GM12878 (cell line): ENCODE measurements around the gene KCNAB2. TPM values are rescaled to one million over a fixed set of nuclear protein-coding genes. Genes with fewer than 3 reads are reported as not detected.
A peak's percentile ranks its signal among the peaks of the same experiment; 100 is the strongest.

ENCODE experiments used
- ATF7 ChIP-seq: fragments of 450-650 bp; IDR thresholded peaks from 2 replicates; pipeline ENCODE4 v1.6.1; 2016; ENCODE audit warnings: low read depth, mild to moderate bottlenecking
- BCL3 ChIP-seq: IDR thresholded peaks from 2 replicates; pipeline ENCODE4 v1.6.1; 2011; ENCODE audit warnings: borderline replicate concordance, low read depth, mild to moderate bottlenecking, moderate library complexity, low read length; ENCODE audit not compliant: insufficient read depth, poor library complexity, severe bottlenecking
- CBFB ChIP-seq: IDR thresholded peaks from 2 replicates; pipeline ENCODE4 v1.6.1; 2016; ENCODE audit warnings: antibody characterized with exemption, low read depth
- EGR1 ChIP-seq, 2 experiments: IDR thresholded peaks; 1 replicate in 1 of 2; 2 replicates in 1 of 2; pipeline ENCODE4 v1.6.1; 2011 to 2012; ENCODE audit warnings: low read depth in 2 of 2, low read length in 2 of 2, borderline replicate concordance in 1 of 2, mild to moderate bottlenecking in 1 of 2, moderate library complexity in 1 of 2
- EP300 ChIP-seq, 2 experiments: fragments of 150-350 bp in 1 of 2; IDR thresholded peaks; 2 replicates each; pipeline ENCODE4 v1.6.1; 2011 to 2012; ENCODE audit warnings: low read depth in 2 of 2, low read length in 2 of 2, borderline replicate concordance in 1 of 2, improper control_type of control experiment in 1 of 2, inconsistent platforms in 1 of 2; ENCODE audit not compliant: control insufficient read depth in 1 of 2
- EZH2 ChIP-seq: IDR thresholded peaks from 2 replicates; pipeline ENCODE4 v1.6.1; 2012; ENCODE audit warnings: low read depth, mild to moderate bottlenecking, control low read depth, inconsistent platforms, low read length, borderline replicate concordance; ENCODE audit not compliant: control insufficient read depth
- HCFC1 ChIP-seq: fragments of 150-350 bp; IDR thresholded peaks from 2 replicates; pipeline ENCODE4 v1.6.1; 2014; ENCODE audit warnings: low read length
- IRF4 ChIP-seq: IDR thresholded peaks from 2 replicates; pipeline ENCODE4 v1.6.1; 2011; ENCODE audit warnings: low read depth, low read length
- MLLT1 ChIP-seq: fragments of 450-650 bp; IDR thresholded peaks from 2 replicates; pipeline ENCODE4 v1.6.1; 2016; ENCODE audit warnings: mild to moderate bottlenecking
- NFIC ChIP-seq: IDR thresholded peaks from 2 replicates; pipeline ENCODE4 v1.6.1; 2012; ENCODE audit warnings: low read depth, mild to moderate bottlenecking, inconsistent platforms, low read length, moderate library complexity
- NKRF ChIP-seq: fragments of 450-650 bp; conservative IDR thresholded peaks from 2 replicates; pipeline ENCODE4 v1.6.1; 2017; ENCODE audit warnings: mild to moderate bottlenecking, moderate library complexity
- NR2C1 ChIP-seq: fragments of 450-650 bp; IDR thresholded peaks from 2 replicates; pipeline ENCODE4 v1.6.1; 2017; ENCODE audit warnings: antibody characterized with exemption, mild to moderate bottlenecking, moderate library complexity
- NR2F1 ChIP-seq: fragments of 450-650 bp; conservative IDR thresholded peaks from 2 replicates; pipeline ENCODE4 v1.6.1; 2017; ENCODE audit warnings: mild to moderate bottlenecking
- PML ChIP-seq: IDR thresholded peaks from 2 replicates; pipeline ENCODE4 v1.6.1; 2012; ENCODE audit warnings: low read length, inconsistent platforms
- POLR2A ChIP-seq: IDR thresholded peaks from 2 replicates; pipeline ENCODE4 v1.6.1; 2011; ENCODE audit warnings: low read depth, mild to moderate bottlenecking, low read length
- SP1 ChIP-seq: IDR thresholded peaks from one replicate; pipeline ENCODE4 v1.6.1; 2011; ENCODE audit warnings: low read depth, low read length
- SREBF1 ChIP-seq: IDR thresholded peaks from 2 replicates; pipeline ENCODE4 v1.6.1; 2012; ENCODE audit warnings: mild to moderate bottlenecking, low read length
- SUZ12 ChIP-seq: fragments of 200-600 bp; sonication (generic); IDR thresholded peaks from one replicate; pipeline ENCODE4 v1.6.1; 2018; ENCODE audit warnings: antibody characterized with exemption, mild to moderate bottlenecking; ENCODE audit not compliant: unreplicated experiment
- USF1 ChIP-seq: IDR thresholded peaks from 2 replicates; pipeline ENCODE4 v1.6.1; 2011; ENCODE audit warnings: borderline replicate concordance, low read depth, mild to moderate bottlenecking, moderate library complexity, mixed read lengths, low read length; ENCODE audit not compliant: insufficient read depth; ENCODE audit errors: extremely low read length
- ZNF274 ChIP-seq: IDR thresholded peaks from one replicate; pipeline ENCODE4 v1.8.0; 2011; ENCODE audit not compliant: insufficient read length, insufficient read depth
- polyA plus RNA-seq, 11 experiments: library from polyadenylated mRNA; depleted of rRNA in 4 of 11; unstranded in 6 of 11; stranded (reverse) in 5 of 11; fragments of >200 nt; fragmentation: Nextera tagmentation in 4 of 11; fragmentation: Illumina TruSeq in 1 of 11; extraction: Ambion mirVana in 4 of 11; extraction: Trizol in 1 of 11; gene quantifications; 1 replicate in 1 of 11; 2 replicates in 10 of 11; pipeline versions ENCODE4 v1.2.1 to v1.2.3, GENCODE V29; 2011 to 2016; ENCODE audit warnings: inconsistent platforms in 2 of 11, missing spikeins in 2 of 11, low read depth in 1 of 11
- total RNA-seq, 4 experiments: library from RNA; depleted of rRNA in 3 of 4; stranded (reverse); fragments of >200 nt in 3 of 4; fragmentation: Illumina TruSeq in 1 of 4; extraction: Trizol in 1 of 4; gene quantifications; 2 replicates each; pipeline versions ENCODE4 v1.2.1 to v1.2.3, GENCODE V29; 2013 to 2021

The KCNAB2 gene
- total and polyA plus RNA-seq, 10 of the 15 experiments (the other 5 are each of a cell fraction or from before 2014, with no cell fraction given) = 2.9 to 123 (median 62.4) TPM

GRCh38 chr1:6026095-6026809 is 19.4 kb upstream of the KCNAB2 start (continued):
- TF ChIP-seq USF1 = peak; percentile 68
- TF ChIP-seq CBFB = peak; percentile 59; the same call in 1 of the 2 replicates
- peak; percentile 46 for TF ChIP-seq SP1
- no peak for TF ChIP-seq SREBF1
- peak; percentile 6; the same call in 1 of the 2 replicates for TF ChIP-seq NR2C1
- 0 out of 2 replicates have a peak, but pooled peaks have one; percentile 25 for TF ChIP-seq MLLT1
- peak; percentile 88 for TF ChIP-seq POLR2A
- TF ChIP-seq NR2F1 = peak; percentile 92
- TF ChIP-seq ATF7 = no peak
- no peak for TF ChIP-seq SUZ12
- TF ChIP-seq EP300 (IDR thresholded peaks at IDR 0.05; ENCODE audit: borderline replicate concordance in 1 of 2, control insufficient read depth in 1 of 2, low read depth in 2 of 2, low read length in 2 of 2) = peak in 1 of 2 experiments; percentile 15; a peak in 1 of 4 replicates
- TF ChIP-seq EZH2 = no peak
- TF ChIP-seq PML = no peak
- no peak for TF ChIP-seq EGR1 (IDR thresholded peaks at IDR 0.05; ENCODE audit: borderline replicate concordance in 1 of 2, low read depth in 2 of 2, low read length in 2 of 2)
- no peak for TF ChIP-seq ZNF274
- no peak for TF ChIP-seq NFIC
- 0 out of 2 replicates have a peak, but pooled peaks have one; percentile 26 for TF ChIP-seq HCFC1
- TF ChIP-seq IRF4 = 0 out of 2 replicates have a peak, but pooled peaks have one; percentile 23
- peak; percentile 70 for TF ChIP-seq BCL3
- peak; percentile 65; the same call in 1 of the 2 replicates for TF ChIP-seq NKRF
